Coronary artery (tissue), 2 donors: ENCODE results near the gene FSD1.

Experiments
- DNase-seq: peaks from one replicate; pipeline ENCODE4 v3.0.0-alpha.2; 2017; ENCODE audit warnings: low spot score
- H3K27ac ChIP-seq, 2 donors: fragments of 200-600 bp; sonication (generic); one replicate each; pipeline ENCODE4 v1.5.1; 2016 to 2019
- H3K4me3 ChIP-seq: fragments of 200-600 bp; sonication (generic); 2 replicates; pipeline ENCODE4 v1.5.1; 2016; ENCODE audit warnings: mild to moderate bottlenecking, moderate library complexity
- TF ChIP-seq, protein P1 (sequence below): fragments of 200-600 bp; sonication (generic); IDR thresholded peaks from one replicate; pipeline ENCODE4 v1.5.1; 2019; ENCODE audit warnings: antibody characterized with exemption

The FSD1 gene

DNA sequence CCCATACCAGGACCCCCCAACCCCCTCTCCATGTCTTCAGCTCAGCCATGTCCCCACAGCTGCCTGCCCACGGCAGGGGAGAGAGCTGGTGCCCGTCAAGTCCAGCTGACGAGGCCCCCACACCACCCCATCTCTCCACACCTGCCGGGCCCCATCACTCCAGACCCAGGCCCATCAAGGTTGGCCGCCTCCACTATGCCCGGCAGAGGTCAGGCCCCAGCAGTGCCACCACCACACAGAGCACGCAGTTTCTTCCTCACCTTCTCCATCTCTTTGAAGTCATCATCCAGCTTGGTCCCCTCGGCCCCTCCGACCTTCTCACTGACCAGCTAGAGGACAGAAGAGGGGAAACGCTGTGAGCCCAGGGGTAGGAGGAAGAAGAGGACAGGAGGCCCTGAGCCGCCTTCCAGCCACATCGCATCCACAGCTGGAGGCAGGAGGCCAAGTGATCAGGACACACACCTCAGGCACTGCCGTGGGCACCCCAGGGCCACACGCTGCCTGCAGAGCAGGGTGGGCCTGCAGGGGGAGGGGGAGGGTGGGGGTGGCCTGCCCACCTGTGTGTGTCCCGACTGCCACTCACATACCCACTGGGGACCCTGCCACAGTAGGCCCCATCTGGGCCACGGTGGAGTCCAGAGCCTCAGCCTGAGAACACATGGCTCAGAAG, 62.4 kb downstream of the FSD1 start:
- H3K4me3 ChIP-seq: no peak overlapping the region
- DNase-seq: no peak
- no peak overlapping the region for H3K27ac ChIP-seq
- TF ChIP-seq, protein P1, sequence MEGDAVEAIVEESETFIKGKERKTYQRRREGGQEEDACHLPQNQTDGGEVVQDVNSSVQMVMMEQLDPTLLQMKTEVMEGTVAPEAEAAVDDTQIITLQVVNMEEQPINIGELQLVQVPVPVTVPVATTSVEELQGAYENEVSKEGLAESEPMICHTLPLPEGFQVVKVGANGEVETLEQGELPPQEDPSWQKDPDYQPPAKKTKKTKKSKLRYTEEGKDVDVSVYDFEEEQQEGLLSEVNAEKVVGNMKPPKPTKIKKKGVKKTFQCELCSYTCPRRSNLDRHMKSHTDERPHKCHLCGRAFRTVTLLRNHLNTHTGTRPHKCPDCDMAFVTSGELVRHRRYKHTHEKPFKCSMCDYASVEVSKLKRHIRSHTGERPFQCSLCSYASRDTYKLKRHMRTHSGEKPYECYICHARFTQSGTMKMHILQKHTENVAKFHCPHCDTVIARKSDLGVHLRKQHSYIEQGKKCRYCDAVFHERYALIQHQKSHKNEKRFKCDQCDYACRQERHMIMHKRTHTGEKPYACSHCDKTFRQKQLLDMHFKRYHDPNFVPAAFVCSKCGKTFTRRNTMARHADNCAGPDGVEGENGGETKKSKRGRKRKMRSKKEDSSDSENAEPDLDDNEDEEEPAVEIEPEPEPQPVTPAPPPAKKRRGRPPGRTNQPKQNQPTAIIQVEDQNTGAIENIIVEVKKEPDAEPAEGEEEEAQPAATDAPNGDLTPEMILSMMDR: no peak

DNA sequence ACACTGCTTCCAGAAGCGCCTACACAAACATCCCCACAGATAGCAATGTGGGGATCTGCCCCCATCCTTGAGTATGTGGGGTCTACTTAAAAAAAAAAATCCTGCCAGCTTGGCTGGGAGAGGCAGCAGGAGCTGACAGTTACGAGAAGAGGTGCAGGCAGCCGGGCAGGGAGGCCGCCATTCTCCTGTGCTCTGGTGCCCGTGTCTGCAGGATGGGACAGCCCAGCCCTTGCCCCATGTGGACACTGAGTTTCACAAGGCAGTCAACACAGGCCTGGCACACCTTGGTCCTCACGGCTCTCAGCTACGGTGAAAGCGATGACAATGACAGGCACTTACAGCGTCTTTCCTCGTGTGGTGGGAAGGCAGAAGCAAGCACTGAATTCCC, 62.9 kb downstream of the FSD1 start:
- DNase-seq: no peak
- H3K4me3 ChIP-seq: no peak overlapping the region
- H3K27ac ChIP-seq: no peak overlapping the region
- TF ChIP-seq, protein P1: no peak

DNA sequence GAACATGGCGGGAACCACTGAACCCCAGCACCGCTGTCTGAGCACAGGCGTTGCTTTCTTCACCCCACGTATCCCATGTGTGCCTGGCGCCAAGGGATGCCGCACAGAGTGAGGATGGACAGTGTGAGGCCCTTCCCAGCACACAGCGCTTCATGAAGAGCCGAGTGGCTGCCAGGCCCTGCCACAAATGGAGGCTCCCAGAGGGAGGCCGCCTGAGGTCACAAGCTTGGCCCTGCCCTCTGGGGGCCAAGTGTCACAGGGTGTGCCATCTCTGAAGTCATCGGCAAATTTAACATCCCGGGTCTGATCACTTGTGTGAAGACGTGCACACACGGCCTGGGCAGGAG, 63.4 kb downstream of the FSD1 start:
- TF ChIP-seq, protein P1: no peak
- no peak for DNase-seq
- peak overlapping the region in 1 of 2 donors; percentile 45 for H3K27ac ChIP-seq
- H3K4me3 ChIP-seq: no peak overlapping the region

DNA sequence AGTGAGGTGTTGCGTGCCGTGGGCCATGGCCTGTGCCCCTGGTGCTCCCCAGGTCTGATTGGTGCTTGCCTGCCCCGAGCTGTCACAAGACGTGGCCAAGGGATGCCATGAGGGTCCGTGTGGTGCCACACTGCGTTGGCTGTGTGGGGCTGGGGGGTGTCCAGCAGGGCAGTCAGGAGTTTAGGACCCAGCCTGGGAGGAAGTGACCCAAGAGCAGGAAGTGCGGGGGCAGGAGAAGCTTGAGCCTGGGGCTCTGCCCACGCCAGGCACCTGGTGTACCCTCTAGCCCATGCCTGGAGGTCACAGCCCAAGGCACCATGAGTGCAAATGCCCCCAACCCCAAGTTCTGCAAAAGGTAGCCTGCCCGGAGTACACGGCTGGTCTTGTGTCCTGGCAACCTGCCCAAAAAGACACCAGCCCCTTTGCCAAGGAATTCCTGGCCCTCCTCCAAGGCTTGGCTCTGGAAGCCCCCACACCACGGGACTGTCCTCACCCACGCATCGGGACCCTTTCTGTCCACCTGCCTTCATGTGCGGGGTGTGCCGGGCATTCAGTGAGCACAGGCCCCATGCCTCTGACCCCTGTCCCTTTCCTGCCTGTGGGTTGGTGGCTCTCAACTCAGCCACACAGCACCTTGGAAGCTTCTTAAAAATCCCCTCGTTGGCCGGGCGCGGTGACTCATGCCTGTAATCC, 63.9 kb downstream of the FSD1 start:
- H3K4me3 ChIP-seq: no peak overlapping the region
- TF ChIP-seq, protein P1: no peak

DNA sequence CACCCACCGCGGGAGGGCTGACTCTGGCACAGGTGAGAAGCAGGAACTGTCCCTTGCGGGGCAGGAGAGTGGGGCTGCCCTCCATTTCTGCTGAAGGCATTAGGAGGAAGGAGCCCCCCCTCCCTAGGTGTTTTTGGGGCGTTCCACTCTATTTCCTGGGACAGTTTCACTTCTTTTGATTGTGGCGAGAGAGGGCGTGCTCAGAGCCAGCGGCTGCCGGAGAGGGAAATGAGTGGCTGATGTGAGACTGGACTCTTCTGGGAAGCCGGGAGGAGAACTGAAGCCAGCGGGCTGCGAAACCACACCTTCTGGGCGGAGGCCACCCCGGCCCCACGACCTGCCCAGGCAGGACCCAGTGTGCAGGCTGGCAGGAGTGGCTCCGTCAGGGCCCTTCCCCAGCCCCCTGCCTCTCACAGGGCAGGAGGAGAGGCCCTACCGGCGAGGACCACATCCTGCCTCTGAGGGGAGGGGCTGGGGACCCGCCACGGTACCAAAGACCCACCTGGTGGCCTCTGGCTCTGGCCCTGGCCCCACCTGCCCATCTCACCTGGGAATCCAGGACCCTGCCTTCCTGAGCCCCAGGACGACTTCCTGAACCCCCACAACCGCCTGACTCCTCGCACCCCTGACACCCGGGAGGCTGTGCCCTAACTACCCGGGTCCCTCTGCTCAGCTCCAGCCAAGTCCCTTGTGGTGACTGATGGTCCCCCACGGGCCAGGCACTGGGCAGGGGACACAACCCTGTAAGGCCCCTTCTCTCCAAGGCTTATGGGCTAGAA, 64.9 kb downstream of the FSD1 start:
- H3K4me3 ChIP-seq: peak overlapping the region; percentile 56
- H3K27ac ChIP-seq: peak overlapping the region in 1 of 2 donors; percentile 75
- no peak for DNase-seq
- TF ChIP-seq, protein P1: no peak

More for the DNA sequence above, 63.9 kb downstream of the FSD1 start:
- DNase-seq: no peak
- peak overlapping the region in 1 of 2 donors; percentile 45 for H3K27ac ChIP-seq

DNA sequence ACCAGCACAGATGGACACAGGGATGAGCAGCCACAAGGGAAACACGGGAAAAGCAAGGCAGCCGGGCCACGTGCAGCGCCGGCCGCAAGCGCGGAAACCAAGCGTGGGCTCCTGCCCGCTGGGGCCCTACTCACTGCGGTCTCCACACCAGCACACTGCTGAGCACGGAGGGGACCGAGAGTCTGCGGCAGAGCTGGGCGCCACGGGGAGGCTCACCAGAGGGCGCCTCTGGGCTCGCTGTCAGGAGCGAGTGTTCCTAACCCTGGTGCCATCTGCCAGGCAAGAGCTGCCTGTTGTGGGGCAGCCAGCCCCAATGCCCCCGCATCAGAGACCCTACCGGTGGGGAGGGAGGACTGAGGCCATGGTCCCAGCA, 65.5 kb downstream of the FSD1 start:
- H3K27ac ChIP-seq: peak overlapping the region in 1 of 2 donors; percentile 7
- peak overlapping the region; percentile 56 for H3K4me3 ChIP-seq
- no peak for DNase-seq
- TF ChIP-seq, protein P1: no peak
